ENCODE data around the gene COG5.

- TF ChIP-seq, protein P1, sequence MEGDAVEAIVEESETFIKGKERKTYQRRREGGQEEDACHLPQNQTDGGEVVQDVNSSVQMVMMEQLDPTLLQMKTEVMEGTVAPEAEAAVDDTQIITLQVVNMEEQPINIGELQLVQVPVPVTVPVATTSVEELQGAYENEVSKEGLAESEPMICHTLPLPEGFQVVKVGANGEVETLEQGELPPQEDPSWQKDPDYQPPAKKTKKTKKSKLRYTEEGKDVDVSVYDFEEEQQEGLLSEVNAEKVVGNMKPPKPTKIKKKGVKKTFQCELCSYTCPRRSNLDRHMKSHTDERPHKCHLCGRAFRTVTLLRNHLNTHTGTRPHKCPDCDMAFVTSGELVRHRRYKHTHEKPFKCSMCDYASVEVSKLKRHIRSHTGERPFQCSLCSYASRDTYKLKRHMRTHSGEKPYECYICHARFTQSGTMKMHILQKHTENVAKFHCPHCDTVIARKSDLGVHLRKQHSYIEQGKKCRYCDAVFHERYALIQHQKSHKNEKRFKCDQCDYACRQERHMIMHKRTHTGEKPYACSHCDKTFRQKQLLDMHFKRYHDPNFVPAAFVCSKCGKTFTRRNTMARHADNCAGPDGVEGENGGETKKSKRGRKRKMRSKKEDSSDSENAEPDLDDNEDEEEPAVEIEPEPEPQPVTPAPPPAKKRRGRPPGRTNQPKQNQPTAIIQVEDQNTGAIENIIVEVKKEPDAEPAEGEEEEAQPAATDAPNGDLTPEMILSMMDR (IDR thresholded peaks at IDR 0.05; ENCODE audit: low read length): no peak
- no peak for TF ChIP-seq EZH2 (IDR thresholded peaks at IDR 0.05; ENCODE audit: borderline replicate concordance, low read length)
Observed at GRCh38 chr7:107322015-107322414, 241.7 kb downstream of the COG5 start.
